K562 (cell line): ENCODE results near the gene ESPN. TPM values are rescaled to one million over a fixed set of nuclear protein-coding genes. Genes with fewer than 3 reads are reported as not detected.

Experiments used
- L3MBTL2 ChIP-seq: fragments of 450-650 bp; IDR thresholded peaks from 2 replicates; pipeline ENCODE4 v1.6.1; 2016; ENCODE audit warnings: mild to moderate bottlenecking, moderate library complexity
- NR1H2 ChIP-seq: sonication (generic); formaldehyde crosslinking; IDR thresholded peaks from 2 replicates; pipeline ENCODE4 v1.4.0; 2020; ENCODE audit warnings: mild to moderate bottlenecking, missing genetic modification reagents
- PRDM10 ChIP-seq: fragments of 450-650 bp; IDR thresholded peaks from 2 replicates; pipeline ENCODE4 v1.6.1; 2018; ENCODE audit not compliant: partially characterized antibody
- polyA plus RNA-seq, 8 experiments: library from polyadenylated mRNA; depleted of rRNA in 4 of 8; stranded (reverse) in 5 of 8; unstranded in 3 of 8; fragments of >200 nt; fragmentation: Nextera tagmentation in 2 of 8; fragmentation: Illumina TruSeq in 1 of 8; extraction: Ambion mirVana in 2 of 8; extraction: Trizol in 1 of 8; gene quantifications; 2 replicates each; pipeline versions ENCODE4 v1.2.1 to v1.2.3, GENCODE V29; 2011 to 2014; ENCODE audit warnings: inconsistent platforms in 1 of 8, missing spikeins in 1 of 8
- total RNA-seq, 7 experiments: library from RNA; depleted of rRNA in 6 of 7; stranded (reverse); fragments of >200 nt in 6 of 7; fragmentation: Illumina TruSeq in 2 of 7; extraction: Trizol in 2 of 7; gene quantifications; 2 replicates each; pipeline versions ENCODE4 v1.2.1 to v1.2.3, GENCODE V29; 2011 to 2021; ENCODE audit warnings: low replicate concordance in 1 of 7
- TF ChIP-seq, protein P1 (sequence below): fragments of 200-800 bp; sonication (Bioruptor generic); IDR thresholded peaks from 2 replicates; pipeline ENCODE4 v1.6.1; 2017; ENCODE audit warnings: missing genetic modification characterization, missing compliant biosample characterization
- TF ChIP-seq, protein P2 (sequence below), 2 experiments: IDR thresholded peaks; 2 replicates each; pipeline ENCODE4 v1.6.1; 2011; ENCODE audit warnings: borderline replicate concordance in 1 of 2, control low read depth in 1 of 2, low read depth in 1 of 2, low read length in 1 of 2, mild to moderate bottlenecking in 1 of 2, mixed read lengths in 1 of 2, moderate library complexity in 1 of 2; ENCODE audit not compliant: insufficient read depth in 1 of 2, insufficient read length in 1 of 2, poor library complexity in 1 of 2, severe bottlenecking in 1 of 2; ENCODE audit errors: extremely low read depth in 1 of 2

The ESPN gene
- total and polyA plus RNA-seq, 9 of the 15 experiments (the other 6 are each of a cell fraction or from before 2014, with no cell fraction given): 0.07 to 1.2 (median 0.45) TPM; not detected in 3

GRCh38 chr1:6419804-6420453, 4.6 kb upstream of the ESPN start, which contains the start of gene HES2 (continued):
- TF ChIP-seq NR1H2 (CRISPR knock-in tag) (0 out of 2 replicates have a peak, but pooled peaks have one; percentile 56), L3MBTL2 (peak; percentile 35; the same call in 1 of the 2 replicates), PRDM10 (peak; percentile 22)
- TF ChIP-seq, protein P1, sequence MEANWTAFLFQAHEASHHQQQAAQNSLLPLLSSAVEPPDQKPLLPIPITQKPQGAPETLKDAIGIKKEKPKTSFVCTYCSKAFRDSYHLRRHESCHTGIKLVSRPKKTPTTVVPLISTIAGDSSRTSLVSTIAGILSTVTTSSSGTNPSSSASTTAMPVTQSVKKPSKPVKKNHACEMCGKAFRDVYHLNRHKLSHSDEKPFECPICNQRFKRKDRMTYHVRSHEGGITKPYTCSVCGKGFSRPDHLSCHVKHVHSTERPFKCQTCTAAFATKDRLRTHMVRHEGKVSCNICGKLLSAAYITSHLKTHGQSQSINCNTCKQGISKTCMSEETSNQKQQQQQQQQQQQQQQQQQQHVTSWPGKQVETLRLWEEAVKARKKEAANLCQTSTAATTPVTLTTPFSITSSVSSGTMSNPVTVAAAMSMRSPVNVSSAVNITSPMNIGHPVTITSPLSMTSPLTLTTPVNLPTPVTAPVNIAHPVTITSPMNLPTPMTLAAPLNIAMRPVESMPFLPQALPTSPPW: peak; percentile 55
- TF ChIP-seq, protein P2, sequence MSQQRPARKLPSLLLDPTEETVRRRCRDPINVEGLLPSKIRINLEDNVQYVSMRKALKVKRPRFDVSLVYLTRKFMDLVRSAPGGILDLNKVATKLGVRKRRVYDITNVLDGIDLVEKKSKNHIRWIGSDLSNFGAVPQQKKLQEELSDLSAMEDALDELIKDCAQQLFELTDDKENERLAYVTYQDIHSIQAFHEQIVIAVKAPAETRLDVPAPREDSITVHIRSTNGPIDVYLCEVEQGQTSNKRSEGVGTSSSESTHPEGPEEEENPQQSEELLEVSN (IDR thresholded peaks at IDR 0.05; ENCODE audit: borderline replicate concordance in 1 of 2, extremely low read depth in 1 of 2, insufficient read depth in 1 of 2, insufficient read length in 1 of 2, low read depth in 1 of 2, low read length in 1 of 2, poor library complexity in 1 of 2, severe bottlenecking in 1 of 2): peak in 1 of 2 experiments; percentile 29
